Stimulated activated CD8-positive, alpha-beta memory T cell treated with anti-CD3 and anti-CD28 coated beads, Interleukin-15, amount 100 ng/mL, for 4 hours (primary cell): Measurements from ENCODE around the gene UFC1.
A peak's percentile ranks its signal among the peaks of the same experiment; 100 is the strongest.

Experiments
- DNase-seq, 2 donors: peaks; one replicate each; pipeline ENCODE4 v3.0.0-alpha.2; 2020; ENCODE audit warnings: low read depth in 2 of 2

UFC1 gene

GRCh38 chr1:161192476-161193465 lies 39.0 kb downstream of the UFC1 start:
- peak in 1 of 2 donors; percentile 41 for DNase-seq

GRCh38 chr1:161193561-161194235 lies 39.9 kb downstream of the UFC1 start:
- no peak for DNase-seq

GRCh38 chr1:161195171-161195570 lies 41.4 kb downstream of the UFC1 start:
- no peak for DNase-seq

- DNase-seq = no peak
These were observed 42.3 kb downstream of the UFC1 start for GRCh38 chr1:161196111-161196510.

GRCh38 chr1:161196521-161197451 lies 43.0 kb downstream of the UFC1 start:
- no peak for DNase-seq

- no peak for DNase-seq
These were observed 43.9 kb downstream of the UFC1 start for GRCh38 chr1:161197560-161198193.

GRCh38 chr1:161198194-161198896 lies 44.6 kb downstream of the UFC1 start:
- no peak for DNase-seq

GRCh38 chr1:161198897-161199431 lies 45.2 kb downstream of the UFC1 start, which contains the start of gene ADAMTS4:
Gene ADAMTS4, minus strand, starts transcription at chr1:161199054. Its CDS starts 427 bp downstream, at chr1:161198627.
- DNase-seq = no peak

GRCh38 chr1:161199506-161200139 lies 45.8 kb downstream of the UFC1 start:
- no peak for DNase-seq

GRCh38 chr1:161200421-161200991 lies 46.7 kb downstream of the UFC1 start:
- DNase-seq = no peak

- no peak for DNase-seq
These were observed 47.4 kb downstream of the UFC1 start for GRCh38 chr1:161200992-161201835.

GRCh38 chr1:161201836-161202712 lies 48.3 kb downstream of the UFC1 start, which contains the start of gene NDUFS2:
Gene NDUFS2, plus strand, starts transcription at chr1:161202367. Its CDS starts 19 bp downstream, at chr1:161202386.
- DNase-seq = peak; percentile 89 to 95

GRCh38 chr1:161206411-161207140 lies 52.8 kb downstream of the UFC1 start:
- no peak for DNase-seq

- no peak for DNase-seq
These were observed 53.4 kb downstream of the UFC1 start for GRCh38 chr1:161207173-161207572.
